ENCODE data around the gene TAT.

DNA sequence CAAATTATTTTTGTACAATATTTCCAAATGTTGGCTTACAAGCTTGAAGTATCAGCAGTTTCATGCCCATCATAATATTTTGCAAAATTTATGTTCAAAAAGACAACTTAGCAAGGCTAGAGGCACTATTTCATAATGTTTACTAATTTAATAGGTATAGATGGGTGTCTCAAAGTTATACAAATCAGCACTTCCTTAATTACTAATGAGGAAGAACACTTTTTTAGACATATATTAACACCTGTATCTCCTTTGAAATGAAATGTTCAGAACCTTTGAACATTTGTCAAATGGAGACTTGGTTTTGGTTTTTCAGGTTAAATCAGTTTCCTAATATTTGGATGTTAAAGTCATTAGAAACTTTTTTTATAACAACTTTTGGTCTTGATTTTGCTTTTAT lies 2.2 kb downstream of the TAT start:
- TF ChIP-seq, protein P1, sequence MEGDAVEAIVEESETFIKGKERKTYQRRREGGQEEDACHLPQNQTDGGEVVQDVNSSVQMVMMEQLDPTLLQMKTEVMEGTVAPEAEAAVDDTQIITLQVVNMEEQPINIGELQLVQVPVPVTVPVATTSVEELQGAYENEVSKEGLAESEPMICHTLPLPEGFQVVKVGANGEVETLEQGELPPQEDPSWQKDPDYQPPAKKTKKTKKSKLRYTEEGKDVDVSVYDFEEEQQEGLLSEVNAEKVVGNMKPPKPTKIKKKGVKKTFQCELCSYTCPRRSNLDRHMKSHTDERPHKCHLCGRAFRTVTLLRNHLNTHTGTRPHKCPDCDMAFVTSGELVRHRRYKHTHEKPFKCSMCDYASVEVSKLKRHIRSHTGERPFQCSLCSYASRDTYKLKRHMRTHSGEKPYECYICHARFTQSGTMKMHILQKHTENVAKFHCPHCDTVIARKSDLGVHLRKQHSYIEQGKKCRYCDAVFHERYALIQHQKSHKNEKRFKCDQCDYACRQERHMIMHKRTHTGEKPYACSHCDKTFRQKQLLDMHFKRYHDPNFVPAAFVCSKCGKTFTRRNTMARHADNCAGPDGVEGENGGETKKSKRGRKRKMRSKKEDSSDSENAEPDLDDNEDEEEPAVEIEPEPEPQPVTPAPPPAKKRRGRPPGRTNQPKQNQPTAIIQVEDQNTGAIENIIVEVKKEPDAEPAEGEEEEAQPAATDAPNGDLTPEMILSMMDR (optimal IDR thresholded peaks at IDR 0.05 in 1 of 3, IDR thresholded peaks at IDR 0.05 in 1 of 3, conservative IDR thresholded peaks at IDR 0.05 in 1 of 3; ENCODE audit: extremely low read depth in 1 of 3, insufficient read depth in 2 of 3, low read length in 3 of 3): no peak
- no peak for TF ChIP-seq EZH2 (IDR thresholded peaks at IDR 0.05; ENCODE audit: low read length)
